T-helper 2 cell treated with Interferon-gamma antibody and Interleukin-4, amounts not matched to agents 5 μg/mL and 100 μg/mL, for 36 hours (primary cell): Measurements from ENCODE around the gene IL7R.

Experiments used
- DNase-seq: peaks from one replicate; pipeline ENCODE4 v3.0.0; 2021; ENCODE audit warnings: low spot score
- H3K27ac Mint-ChIP-seq: one replicate; pipeline ENCODE4 v1.8.0; 2021; ENCODE audit warnings: mild to moderate bottlenecking, mixed read lengths
- H3K27me3 Mint-ChIP-seq: one replicate; pipeline ENCODE4 v1.8.0; 2021; ENCODE audit warnings: low read depth, mixed read lengths
- H3K36me3 Mint-ChIP-seq: one replicate; pipeline ENCODE4 v1.8.0; 2021; ENCODE audit warnings: low read depth, mixed read lengths
- H3K4me1 Mint-ChIP-seq: one replicate; pipeline ENCODE4 v1.8.0; 2021; ENCODE audit warnings: low read depth, mixed read lengths
- H3K4me3 Mint-ChIP-seq: one replicate; pipeline ENCODE4 v1.8.0; 2022; ENCODE audit warnings: mild to moderate bottlenecking, moderate library complexity, mixed read lengths
- H3K9me3 Mint-ChIP-seq: one replicate; pipeline ENCODE4 v1.8.0; 2021; ENCODE audit warnings: mixed read lengths

Gene IL7R, protein sequence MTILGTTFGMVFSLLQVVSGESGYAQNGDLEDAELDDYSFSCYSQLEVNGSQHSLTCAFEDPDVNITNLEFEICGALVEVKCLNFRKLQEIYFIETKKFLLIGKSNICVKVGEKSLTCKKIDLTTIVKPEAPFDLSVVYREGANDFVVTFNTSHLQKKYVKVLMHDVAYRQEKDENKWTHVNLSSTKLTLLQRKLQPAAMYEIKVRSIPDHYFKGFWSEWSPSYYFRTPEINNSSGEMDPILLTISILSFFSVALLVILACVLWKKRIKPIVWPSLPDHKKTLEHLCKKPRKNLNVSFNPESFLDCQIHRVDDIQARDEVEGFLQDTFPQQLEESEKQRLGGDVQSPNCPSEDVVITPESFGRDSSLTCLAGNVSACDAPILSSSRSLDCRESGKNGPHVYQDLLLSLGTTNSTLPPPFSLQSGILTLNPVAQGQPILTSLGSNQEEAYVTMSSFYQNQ

DNA sequence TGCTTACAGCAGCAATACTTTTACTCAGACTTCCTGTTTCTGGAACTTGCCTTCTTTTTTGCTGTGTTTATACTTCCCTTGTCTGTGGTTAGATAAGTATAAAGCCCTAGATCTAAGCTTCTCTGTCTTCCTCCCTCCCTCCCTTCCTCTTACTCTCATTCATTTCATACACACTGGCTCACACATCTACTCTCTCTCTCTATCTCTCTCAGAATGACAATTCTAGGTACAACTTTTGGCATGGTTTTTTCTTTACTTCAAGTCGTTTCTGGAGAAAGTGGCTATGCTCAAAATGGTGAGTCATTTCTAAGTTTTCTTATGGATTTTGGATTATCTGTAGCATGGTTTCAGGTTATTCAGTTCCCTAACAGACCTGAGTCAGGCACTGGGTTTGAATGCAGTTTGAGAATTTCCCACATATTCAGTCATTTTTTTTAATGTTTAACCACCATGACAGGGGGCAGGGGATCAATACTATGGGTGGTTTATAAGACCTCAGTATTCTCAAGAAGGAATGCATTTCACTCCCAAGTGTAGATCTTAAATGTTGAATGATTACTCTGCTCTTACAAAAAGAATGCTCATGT, at the start of gene IL7R:
TSS of gene IL7R (plus strand) at position 127 of the 587 bp plus-strand sequence. CDS start at position 214, 87 bp downstream.
- H3K27me3 Mint-ChIP-seq = no peaks in the 10 kb centered on the region
- peaks cover 47% of the 10 kb centered on the region for H3K36me3 Mint-ChIP-seq
- peak; percentile 48 for DNase-seq
- peak within 1 kb of the TSS; percentile 89 for H3K4me3 Mint-ChIP-seq
- H3K27ac Mint-ChIP-seq = peak within 1 kb of the TSS; percentile 97
- H3K4me1 Mint-ChIP-seq = peaks cover 81% of the 10 kb centered on the region
- H3K9me3 Mint-ChIP-seq = peaks cover 7% of the 10 kb centered on the region

DNA sequence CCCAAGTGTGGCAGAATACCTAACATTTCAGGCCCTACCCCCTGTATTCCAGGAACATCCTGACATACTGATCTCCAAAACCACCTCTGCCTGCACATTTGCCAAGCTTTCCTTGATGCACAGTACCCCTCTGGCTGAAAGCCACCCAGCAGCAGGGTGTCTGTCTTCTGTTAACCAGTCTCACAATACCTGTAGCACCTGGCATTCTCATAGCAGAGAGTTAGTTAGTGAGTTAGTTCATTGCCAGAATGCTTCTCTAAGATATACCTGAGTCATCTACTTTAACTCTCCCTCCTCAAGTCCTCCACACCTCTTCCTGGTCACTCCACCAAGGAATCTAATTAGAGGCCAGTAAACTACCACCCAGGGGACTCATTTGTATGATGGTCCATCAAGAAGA, 46.1 kb upstream of the IL7R start:
- DNase-seq = no peak
- Mint-ChIP-seq H3K9me3 (no peaks in the 10 kb centered on the region), H3K27me3 (no peaks in the 10 kb centered on the region), H3K4me3 (peak overlapping the region; percentile 67), H3K4me1 (peaks cover 45% of the 10 kb centered on the region), H3K27ac (peak overlapping the region; percentile 92), H3K36me3 (peaks cover 4% of the 10 kb centered on the region)

DNA sequence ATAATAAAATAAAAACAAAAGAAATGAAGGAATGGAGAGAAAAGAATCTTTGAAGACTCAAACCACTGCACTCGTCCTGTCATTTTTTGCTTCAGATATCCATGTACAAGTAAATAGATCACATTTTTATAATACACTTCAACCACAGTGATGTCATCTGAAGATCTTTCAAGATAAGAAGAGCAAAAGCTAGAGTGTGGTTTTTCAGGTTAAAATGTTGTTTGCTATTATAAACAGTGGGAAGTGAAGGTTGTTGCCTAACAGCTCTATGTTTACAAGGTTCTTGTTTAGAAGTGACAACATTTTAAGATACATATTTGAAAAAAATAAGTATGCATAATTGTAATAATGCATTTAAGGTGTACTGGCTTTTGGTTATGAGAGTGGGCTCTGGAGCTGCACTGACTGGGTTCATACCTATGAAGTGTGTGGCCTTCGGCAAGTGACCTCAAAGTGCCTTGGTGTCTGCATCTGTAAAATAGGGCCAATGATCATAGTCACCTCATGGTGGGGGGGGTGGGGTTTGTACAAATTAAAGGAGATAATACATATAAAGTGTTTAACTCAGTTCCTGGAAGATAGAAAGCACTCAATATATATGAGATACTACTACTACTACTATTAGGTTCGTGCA, 45.5 kb upstream of the IL7R start:
- no peaks in the 10 kb centered on the region for H3K27me3 Mint-ChIP-seq
- H3K27ac Mint-ChIP-seq = peak overlapping the region; percentile 93
- no peak for DNase-seq
- peaks cover 4% of the 10 kb centered on the region for H3K36me3 Mint-ChIP-seq
- H3K4me3 Mint-ChIP-seq = peak overlapping the region; percentile 64
- peaks cover 45% of the 10 kb centered on the region for H3K4me1 Mint-ChIP-seq
- H3K9me3 Mint-ChIP-seq = no peaks in the 10 kb centered on the region

DNA sequence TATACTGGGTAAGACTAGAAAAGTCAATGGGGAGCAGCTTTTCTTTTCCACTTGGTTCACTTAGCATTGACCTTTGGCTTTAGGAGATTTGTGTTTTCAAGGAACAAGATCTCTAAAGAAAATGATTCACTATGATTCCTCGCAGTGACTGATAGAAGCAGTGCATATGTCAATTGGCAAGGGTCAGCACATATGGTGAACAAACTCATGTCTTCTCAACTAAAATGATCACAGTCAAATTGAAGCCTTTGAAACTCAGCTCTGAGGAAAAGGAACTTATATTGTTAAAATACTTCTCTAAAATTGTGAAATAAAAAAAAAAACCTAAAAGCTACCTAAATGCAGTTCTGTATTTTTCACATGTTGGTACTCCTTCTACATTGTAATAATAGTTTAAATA, 43.2 kb upstream of the IL7R start:
- H3K9me3 Mint-ChIP-seq = no peaks in the 10 kb centered on the region
- no peak overlapping the region for H3K27ac Mint-ChIP-seq
- H3K4me3 Mint-ChIP-seq = no peak overlapping the region
- DNase-seq = no peak
- H3K27me3 Mint-ChIP-seq = no peaks in the 10 kb centered on the region
- peaks cover 4% of the 10 kb centered on the region for H3K36me3 Mint-ChIP-seq
- peaks cover 31% of the 10 kb centered on the region for H3K4me1 Mint-ChIP-seq

DNA sequence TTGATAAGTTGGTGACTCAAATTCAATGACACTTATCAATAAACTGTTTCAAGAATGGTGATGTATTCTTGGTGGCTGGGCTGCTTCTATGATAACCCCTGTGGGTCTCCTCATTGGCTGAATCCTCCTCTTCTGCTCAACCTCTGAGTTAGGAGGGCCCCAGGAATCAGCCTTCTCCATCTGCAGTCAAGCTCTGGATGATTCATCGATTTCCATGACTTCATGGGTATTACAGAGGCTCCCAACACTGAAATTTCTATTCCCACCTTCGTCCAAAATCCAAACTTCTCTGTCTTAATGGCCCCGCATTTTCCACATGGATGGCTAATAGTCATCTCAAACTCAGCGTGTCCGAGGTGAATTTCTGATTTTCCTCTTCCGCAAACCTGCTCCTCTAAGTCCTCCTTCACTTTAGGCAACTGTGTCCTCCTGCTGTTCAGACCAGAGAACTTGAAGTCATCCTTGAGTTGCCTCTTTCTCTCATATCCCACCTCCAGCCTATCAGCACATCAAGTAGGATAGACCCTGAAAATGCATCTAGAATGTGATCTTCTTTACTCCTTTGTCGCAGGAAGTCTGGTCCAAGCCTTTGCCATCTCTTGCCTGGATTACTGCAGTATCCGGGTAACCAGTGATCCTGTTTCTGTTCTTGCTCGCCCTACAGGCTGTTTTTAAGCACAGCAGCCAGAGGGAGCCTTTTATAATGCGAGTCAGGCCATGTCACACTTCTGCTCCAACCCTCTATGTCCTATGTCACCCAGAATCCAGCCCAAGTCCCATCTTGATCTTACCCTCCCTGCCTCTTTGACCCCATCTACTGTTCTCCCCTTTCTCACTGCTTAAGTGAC, 41.4 kb upstream of the IL7R start:
- DNase-seq = no peak
- peaks cover 35% of the 10 kb centered on the region for H3K4me1 Mint-ChIP-seq
- no peak overlapping the region for H3K4me3 Mint-ChIP-seq
- H3K36me3 Mint-ChIP-seq = peaks cover 3% of the 10 kb centered on the region
- no peaks in the 10 kb centered on the region for H3K9me3 Mint-ChIP-seq
- no peak overlapping the region for H3K27ac Mint-ChIP-seq
- H3K27me3 Mint-ChIP-seq = no peaks in the 10 kb centered on the region

DNA sequence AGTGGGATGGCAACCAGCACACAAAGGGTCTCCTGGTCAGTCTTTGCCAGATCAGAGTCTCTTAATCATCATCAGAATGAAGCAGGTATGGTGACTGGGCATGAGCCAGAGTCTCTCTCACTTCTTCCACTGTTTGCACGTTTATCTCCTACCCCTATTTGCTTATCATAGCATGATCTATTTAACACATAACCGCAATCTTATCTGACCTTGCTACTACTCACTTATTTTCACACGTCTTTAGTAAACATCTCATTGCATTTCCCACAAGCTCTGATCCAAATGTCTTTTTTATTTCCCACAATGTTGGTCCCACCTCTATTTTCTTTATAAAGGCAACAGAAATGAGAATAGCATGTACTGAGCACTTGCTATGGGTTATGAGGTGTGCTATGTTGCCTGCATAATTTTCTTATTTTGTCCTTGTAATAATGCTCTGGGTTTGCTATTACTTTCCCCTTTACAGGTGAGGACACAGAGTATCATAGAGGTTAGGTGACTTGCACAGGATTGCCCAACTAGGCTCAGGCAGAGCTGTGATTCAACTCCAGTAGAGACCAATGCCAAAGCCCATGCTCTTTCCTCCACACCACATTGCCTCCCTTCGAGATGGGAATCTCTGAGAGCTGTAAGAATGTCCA, 39.7 kb upstream of the IL7R start:
- no peak for DNase-seq
- no peaks in the 10 kb centered on the region for H3K9me3 Mint-ChIP-seq
- no peak overlapping the region for H3K27ac Mint-ChIP-seq
- no peaks in the 10 kb centered on the region for H3K27me3 Mint-ChIP-seq
- peaks cover 36% of the 10 kb centered on the region for H3K4me1 Mint-ChIP-seq
- H3K4me3 Mint-ChIP-seq = no peak overlapping the region
- H3K36me3 Mint-ChIP-seq = peaks cover 7% of the 10 kb centered on the region

DNA sequence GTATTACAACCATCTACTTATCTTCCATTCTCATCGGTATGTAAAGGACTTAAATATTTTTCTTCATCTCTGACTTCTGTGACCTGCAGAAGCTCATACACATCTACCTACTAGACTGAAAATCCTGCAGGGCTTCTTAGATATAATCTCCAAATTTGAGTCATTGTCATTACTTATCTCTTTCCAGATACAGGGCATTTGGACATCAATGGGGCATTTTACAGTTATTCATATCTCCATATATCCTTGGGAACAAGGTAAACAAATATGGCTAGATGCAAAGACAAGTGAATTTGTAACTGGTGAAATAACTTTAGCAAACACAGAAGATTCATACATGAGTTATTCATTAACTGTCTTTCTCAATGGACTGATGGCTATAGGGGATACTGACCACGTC, 37.7 kb upstream of the IL7R start:
- Mint-ChIP-seq H3K27ac (peak overlapping the region; percentile 11), H3K4me3 (no peak overlapping the region), H3K4me1 (peaks cover 53% of the 10 kb centered on the region), H3K9me3 (no peaks in the 10 kb centered on the region), H3K36me3 (peaks cover 9% of the 10 kb centered on the region), H3K27me3 (no peaks in the 10 kb centered on the region)
- DNase-seq = no peak

DNA sequence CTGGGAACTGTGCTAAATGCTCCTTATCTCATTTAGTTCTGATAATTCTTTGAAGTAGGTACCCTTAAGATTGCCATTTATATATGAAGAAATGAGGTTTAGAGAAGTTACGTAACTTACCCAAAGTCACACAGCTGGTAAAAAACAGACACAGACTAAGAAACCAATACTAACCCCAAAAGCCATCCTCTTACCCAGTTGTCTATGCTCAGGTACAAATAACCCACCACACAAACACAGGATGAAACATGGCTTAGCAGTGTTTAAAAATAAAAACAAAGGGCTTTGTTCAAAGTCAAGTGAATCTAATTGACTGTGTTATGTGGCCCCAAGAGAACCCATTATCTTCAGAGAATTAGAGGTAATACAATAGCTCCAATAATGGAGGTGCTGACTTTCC, 37.0 kb upstream of the IL7R start:
- H3K27ac Mint-ChIP-seq = no peak overlapping the region
- no peaks in the 10 kb centered on the region for H3K27me3 Mint-ChIP-seq
- H3K36me3 Mint-ChIP-seq = peaks cover 11% of the 10 kb centered on the region
- no peak for DNase-seq
- H3K4me1 Mint-ChIP-seq = peaks cover 53% of the 10 kb centered on the region
- H3K4me3 Mint-ChIP-seq = no peak overlapping the region
- no peaks in the 10 kb centered on the region for H3K9me3 Mint-ChIP-seq

DNA sequence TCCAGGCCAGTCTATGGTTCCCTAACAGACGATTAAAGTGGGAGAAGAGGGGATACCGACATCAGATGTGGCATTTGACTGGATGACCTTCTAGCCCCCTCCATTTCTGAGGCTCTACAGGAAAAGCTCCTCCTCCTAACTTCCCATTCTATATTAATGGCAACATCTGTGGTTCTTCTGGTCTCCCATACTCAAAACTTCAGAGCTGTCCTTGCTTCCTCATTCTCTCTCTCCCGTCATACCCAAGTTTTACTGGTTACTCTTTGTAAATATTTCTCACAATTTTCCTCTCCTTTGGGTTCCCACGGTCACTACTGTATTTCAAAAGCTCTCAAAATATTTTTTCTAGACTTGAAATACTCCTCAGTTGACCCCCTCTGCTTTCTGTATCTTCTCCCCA, 36.0 kb upstream of the IL7R start:
- Mint-ChIP-seq H3K9me3 (no peaks in the 10 kb centered on the region), H3K27me3 (no peaks in the 10 kb centered on the region), H3K27ac (peak overlapping the region; percentile 41), H3K4me1 (peaks cover 60% of the 10 kb centered on the region), H3K36me3 (peaks cover 11% of the 10 kb centered on the region), H3K4me3 (no peak overlapping the region)
- no peak for DNase-seq

DNA sequence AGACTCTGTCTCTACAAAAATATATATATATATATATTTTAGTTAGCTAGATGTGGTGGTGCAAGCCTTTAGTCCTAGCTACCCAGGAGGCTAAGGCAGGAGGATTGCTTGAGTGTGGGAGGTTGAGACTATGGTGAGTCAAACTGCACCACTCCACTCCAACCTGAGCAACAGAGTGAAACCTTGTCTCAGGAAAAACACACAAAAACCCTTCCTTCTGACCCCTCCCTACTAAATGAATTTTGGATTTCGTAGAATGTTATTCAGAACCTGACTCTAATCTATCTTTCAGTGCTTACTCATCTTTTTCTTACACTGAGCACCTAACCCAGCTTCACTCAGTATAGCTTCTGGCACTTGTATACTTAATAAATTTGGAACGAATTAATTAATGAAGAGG, 35.2 kb upstream of the IL7R start:
- no peak for DNase-seq
- Mint-ChIP-seq H3K9me3 (no peaks in the 10 kb centered on the region), H3K4me3 (no peak overlapping the region), H3K4me1 (peaks cover 67% of the 10 kb centered on the region), H3K27ac (peak overlapping the region; percentile 6), H3K36me3 (peaks cover 11% of the 10 kb centered on the region), H3K27me3 (no peaks in the 10 kb centered on the region)

DNA sequence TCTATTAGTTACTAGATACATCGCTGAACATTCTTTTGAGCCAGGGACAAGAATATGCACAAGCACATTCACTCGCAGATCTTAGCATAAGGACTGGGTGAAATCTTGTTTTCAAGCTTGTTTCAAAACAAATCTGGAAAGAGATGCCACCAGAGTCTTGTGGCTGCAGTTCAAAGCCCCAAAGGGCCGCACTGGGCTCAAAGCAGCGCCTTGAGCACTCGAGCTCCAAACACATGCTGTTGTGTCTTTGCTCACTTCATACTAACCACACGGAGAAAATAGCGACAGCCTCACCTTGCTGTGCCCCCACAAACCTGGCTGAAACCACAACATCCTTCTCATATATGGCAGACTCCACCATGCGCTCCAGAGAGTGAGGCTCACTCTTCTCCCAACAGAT, 34.2 kb upstream of the IL7R start:
- DNase-seq = no peak
- Mint-ChIP-seq H3K27me3 (no peaks in the 10 kb centered on the region), H3K27ac (peak overlapping the region; percentile 45), H3K4me1 (peaks cover 76% of the 10 kb centered on the region), H3K4me3 (peak overlapping the region; percentile 54), H3K36me3 (peaks cover 11% of the 10 kb centered on the region), H3K9me3 (no peaks in the 10 kb centered on the region)

DNA sequence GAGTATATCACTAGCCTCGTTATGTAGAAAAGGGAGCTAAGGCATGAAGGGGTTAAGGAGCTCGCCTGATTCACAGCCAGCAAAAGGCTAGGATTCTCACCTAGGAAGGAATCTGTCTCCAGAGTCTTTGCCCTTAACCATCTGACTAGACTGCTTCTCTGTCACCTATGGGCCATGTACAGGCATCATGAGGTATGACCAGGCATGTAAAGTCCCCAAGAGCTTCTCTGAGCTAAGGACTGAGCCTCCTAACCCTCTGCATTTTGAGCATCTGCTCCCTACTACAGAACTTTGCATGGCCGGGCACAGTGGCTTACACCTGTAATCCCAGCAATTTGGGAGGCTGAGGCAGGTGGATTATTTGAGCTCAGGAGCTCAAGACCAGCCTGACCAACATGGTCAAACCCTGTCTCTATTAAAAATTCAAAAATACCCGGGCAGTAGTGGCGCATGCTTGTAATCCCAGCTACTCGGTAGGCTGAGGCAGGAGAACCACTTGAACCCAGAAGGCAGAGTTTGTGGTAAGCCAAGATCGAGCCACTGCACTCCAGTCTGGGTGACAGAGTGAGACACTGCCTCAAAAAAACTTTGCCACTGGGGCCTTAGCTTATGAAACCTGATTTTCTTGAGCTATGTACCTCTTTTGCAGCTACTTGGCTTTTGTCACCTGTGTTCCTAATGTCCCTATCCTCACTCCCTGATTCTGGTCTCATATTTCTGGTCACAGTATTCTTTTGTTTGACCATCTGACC, 33.2 kb upstream of the IL7R start:
- peaks cover 85% of the 10 kb centered on the region for H3K4me1 Mint-ChIP-seq
- peaks cover 11% of the 10 kb centered on the region for H3K36me3 Mint-ChIP-seq
- H3K4me3 Mint-ChIP-seq = no peak overlapping the region
- no peaks in the 10 kb centered on the region for H3K9me3 Mint-ChIP-seq
- H3K27ac Mint-ChIP-seq = peak overlapping the region; percentile 69
- H3K27me3 Mint-ChIP-seq = no peaks in the 10 kb centered on the region
- DNase-seq = no peak

DNA sequence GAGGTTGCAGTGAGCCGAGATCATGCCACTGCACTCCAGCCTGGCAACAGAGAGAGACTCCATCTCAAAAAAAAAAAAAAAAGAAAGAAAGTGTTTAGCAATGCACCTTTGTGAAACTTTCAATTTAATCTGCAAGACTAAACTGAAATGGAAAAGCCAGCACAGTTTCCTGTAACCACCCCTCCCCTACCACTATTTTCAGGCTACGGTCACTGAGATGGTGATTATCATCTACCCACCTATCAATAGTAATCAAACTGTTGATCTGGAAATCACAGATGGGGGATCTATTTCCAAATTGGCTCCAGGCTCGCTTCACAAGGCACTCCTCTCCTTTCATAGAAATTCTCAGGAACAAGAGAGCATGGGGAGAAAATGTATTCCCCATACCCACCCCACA, 30.6 kb upstream of the IL7R start:
- peak overlapping the region; percentile 87 for H3K27ac Mint-ChIP-seq

More for the DNA sequence above, 30.6 kb upstream of the IL7R start:
- Mint-ChIP-seq H3K4me3 (peak overlapping the region; percentile 76), H3K4me1 (peaks cover 77% of the 10 kb centered on the region), H3K36me3 (peaks cover 8% of the 10 kb centered on the region), H3K27me3 (no peaks in the 10 kb centered on the region), H3K9me3 (no peaks in the 10 kb centered on the region)
- no peak for DNase-seq
